Mucosa of rectum (tissue), 2 donors: ENCODE data around the gene RPL29.
"Not testable (repeated sequence)": the region's sequence is repeated elsewhere in the genome, so short reads cannot be mapped to it uniquely, and the experiment has no call there.

Experiments
- H3K27ac ChIP-seq, 2 donors: one replicate each; pipeline ENCODE4 v1.7.0; 2013; ENCODE audit warnings: inconsistent platforms in 2 of 2, low read depth in 2 of 2, low read length in 2 of 2
- H3K27me3 ChIP-seq, 2 donors: one replicate each; pipeline ENCODE4 v1.7.0; 2013; ENCODE audit warnings: low read length in 2 of 2; ENCODE audit not compliant: control insufficient read depth in 2 of 2, insufficient read depth in 2 of 2
- H3K36me3 ChIP-seq, 2 donors: one replicate each; pipeline ENCODE4 v1.7.0; 2013; ENCODE audit warnings: low read length in 2 of 2; ENCODE audit not compliant: control insufficient read depth in 2 of 2, insufficient read depth in 2 of 2
- H3K4me1 ChIP-seq, 2 donors: one replicate each; pipeline ENCODE4 v1.7.0; 2013; ENCODE audit warnings: low read length in 2 of 2, mild to moderate bottlenecking in 1 of 2; ENCODE audit not compliant: control insufficient read depth in 2 of 2, insufficient read depth in 2 of 2
- H3K4me3 ChIP-seq, 2 donors: one replicate each; pipeline ENCODE4 v1.7.0; 2013; ENCODE audit warnings: low read length in 2 of 2
- H3K9ac ChIP-seq, 2 donors: one replicate each; pipeline ENCODE4 v1.7.0; 2013; ENCODE audit warnings: low read length in 2 of 2, low read depth in 1 of 2, mild to moderate bottlenecking in 1 of 2
- H3K9me3 ChIP-seq, 2 donors: one replicate each; pipeline ENCODE4 v1.7.0; 2013; ENCODE audit warnings: low read length in 2 of 2; ENCODE audit not compliant: control insufficient read depth in 2 of 2
- donor health status: healthy.
- donor health status: Normal muscosa, but diverticular disease.

RPL29 gene

GRCh38 chr3:52036829-52037228, 41.1 kb upstream of the RPL29 start:
- H3K4me1 ChIP-seq: no peaks in the 10 kb centered on the region
- no peak overlapping the region for H3K27ac ChIP-seq
- peaks cover 4 to 8% of the 10 kb centered on the region in 2 donors for H3K27me3 ChIP-seq
- H3K9me3 ChIP-seq: no peaks in the 10 kb centered on the region
- H3K36me3 ChIP-seq: no peaks in the 10 kb centered on the region
- no peak overlapping the region for H3K9ac ChIP-seq
- H3K4me3 ChIP-seq: no peak overlapping the region

GRCh38 chr3:52036222-52036694, 40.6 kb upstream of the RPL29 start:
- Histone ChIP-seq H3K27ac (no peak overlapping the region), H3K4me1 (no peaks in the 10 kb centered on the region), H3K4me3 (no peak overlapping the region), H3K27me3 (peaks cover 4 to 8% of the 10 kb centered on the region in 2 donors), H3K9me3 (no peaks in the 10 kb centered on the region), H3K36me3 (no peaks in the 10 kb centered on the region), H3K9ac (no peak overlapping the region)

- no peaks in the 10 kb centered on the region for H3K4me1 ChIP-seq
- H3K27me3 ChIP-seq: peaks cover 4% of the 10 kb centered on the region in 2 donors
- H3K4me3 ChIP-seq: no peak overlapping the region
- H3K9me3 ChIP-seq: no peaks in the 10 kb centered on the region
- H3K9ac ChIP-seq: no peak overlapping the region
- H3K36me3 ChIP-seq: no peaks in the 10 kb centered on the region
- H3K27ac ChIP-seq: no peak overlapping the region
Measured at GRCh38 chr3:52034651-52035050, 39.0 kb upstream of the RPL29 start.

DNA sequence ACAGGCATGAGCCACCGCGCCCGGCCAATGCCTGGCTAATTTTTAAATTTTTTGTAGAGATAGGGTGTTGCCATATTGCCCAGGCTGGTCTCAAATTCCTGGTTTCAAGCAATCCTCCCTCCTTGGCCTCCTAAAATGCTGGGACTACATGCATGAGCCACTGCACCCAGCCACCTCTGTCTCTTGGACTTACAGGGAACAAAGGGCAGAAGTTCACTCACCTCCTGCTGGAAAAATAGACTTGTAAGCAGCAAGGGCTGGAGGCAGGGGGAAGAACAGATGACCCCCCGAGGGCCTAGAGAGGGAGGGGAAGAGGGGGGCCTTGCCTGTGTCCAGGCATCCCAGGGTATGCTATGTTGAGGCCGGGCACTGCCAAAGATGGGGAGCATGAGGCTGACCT, 38.5 kb upstream of the RPL29 start:
- Histone ChIP-seq H3K9me3 (no peaks in the 10 kb centered on the region), H3K27ac (no peak overlapping the region), H3K4me1 (no peaks in the 10 kb centered on the region), H3K4me3 (no peak overlapping the region), H3K9ac (no peak overlapping the region), H3K27me3 (peaks cover 0 to 4% of the 10 kb centered on the region in 2 donors), H3K36me3 (no peaks in the 10 kb centered on the region)

DNA sequence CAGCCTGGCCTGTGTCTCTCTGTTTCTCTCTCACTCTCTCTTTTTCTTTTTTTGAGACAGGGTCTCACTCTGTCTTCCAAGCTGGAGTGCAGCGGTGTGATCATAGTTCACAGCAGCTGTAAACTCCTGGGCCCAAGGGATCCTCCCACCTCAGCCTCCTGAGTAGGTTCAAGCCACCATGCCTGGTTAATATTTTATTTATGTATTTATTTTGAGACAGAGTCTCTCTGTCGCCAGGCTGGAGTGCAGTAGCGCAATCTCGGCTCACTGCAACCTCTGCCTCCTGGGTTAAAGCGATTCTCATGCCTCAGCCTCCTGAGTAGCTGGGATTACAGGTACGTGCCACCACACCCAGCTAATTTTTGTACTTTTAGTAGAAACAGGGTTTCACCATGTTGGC, 38.1 kb upstream of the RPL29 start:
- not testable (repeated sequence) for H3K36me3 ChIP-seq, H3K4me1 ChIP-seq

GRCh38 chr3:52032702-52033408, 37.2 kb upstream of the RPL29 start:
- no peaks in the 10 kb centered on the region for H3K4me1 ChIP-seq
- H3K9me3 ChIP-seq: no peaks in the 10 kb centered on the region
- H3K4me3 ChIP-seq: no peak overlapping the region
- H3K9ac ChIP-seq: no peak overlapping the region
- no peaks in the 10 kb centered on the region for H3K27me3 ChIP-seq
- H3K36me3 ChIP-seq: no peaks in the 10 kb centered on the region
- H3K27ac ChIP-seq: no peak overlapping the region

More for the DNA sequence above, 38.1 kb upstream of the RPL29 start:
- H3K9ac ChIP-seq, H3K4me3 ChIP-seq, H3K9me3 ChIP-seq, H3K27ac ChIP-seq, H3K27me3 ChIP-seq: not testable (repeated sequence)

DNA sequence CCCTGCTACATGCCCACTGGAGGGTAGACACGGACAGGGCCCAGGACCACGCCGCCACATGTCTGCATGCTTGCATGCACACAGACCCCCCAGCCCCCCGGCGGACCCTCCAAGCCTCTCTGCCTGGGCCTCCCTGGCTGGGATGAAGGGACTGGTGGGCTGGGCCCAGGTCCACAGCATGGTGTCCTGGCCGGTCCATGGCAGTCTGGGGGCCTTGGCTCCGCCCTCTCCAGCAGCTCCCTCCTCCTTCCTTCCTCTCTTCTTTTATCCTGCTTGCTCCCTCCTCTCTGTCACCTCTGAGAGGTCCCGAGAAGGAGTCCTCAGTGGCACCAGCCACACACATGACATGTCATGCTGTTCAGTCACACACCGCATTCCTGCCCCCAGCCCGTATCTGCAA, 36.2 kb upstream of the RPL29 start:
- Histone ChIP-seq H3K27me3 (no peaks in the 10 kb centered on the region), H3K4me3 (no peak overlapping the region), H3K9me3 (no peaks in the 10 kb centered on the region), H3K36me3 (no peaks in the 10 kb centered on the region), H3K4me1 (no peaks in the 10 kb centered on the region), H3K9ac (no peak overlapping the region), H3K27ac (no peak overlapping the region)

GRCh38 chr3:52030714-52031310, 35.1 kb upstream of the RPL29 start:
- H3K4me1 ChIP-seq: no peaks in the 10 kb centered on the region
- no peaks in the 10 kb centered on the region for H3K27me3 ChIP-seq
- H3K36me3 ChIP-seq: no peaks in the 10 kb centered on the region
- no peak overlapping the region for H3K9ac ChIP-seq
- H3K27ac ChIP-seq: no peak overlapping the region
- H3K4me3 ChIP-seq: no peak overlapping the region
- H3K9me3 ChIP-seq: no peaks in the 10 kb centered on the region

- H3K4me1 ChIP-seq: no peaks in the 10 kb centered on the region
- no peaks in the 10 kb centered on the region for H3K9me3 ChIP-seq
- no peaks in the 10 kb centered on the region for H3K27me3 ChIP-seq
- H3K36me3 ChIP-seq: no peaks in the 10 kb centered on the region
- H3K27ac ChIP-seq: no peak overlapping the region
- no peak overlapping the region for H3K4me3 ChIP-seq
- H3K9ac ChIP-seq: no peak overlapping the region
Measured at GRCh38 chr3:52029535-52029934, 33.8 kb upstream of the RPL29 start.

- Histone ChIP-seq H3K4me3 (no peak overlapping the region), H3K9me3 (no peaks in the 10 kb centered on the region), H3K4me1 (no peaks in the 10 kb centered on the region), H3K36me3 (no peaks in the 10 kb centered on the region), H3K27me3 (no peaks in the 10 kb centered on the region), H3K27ac (no peak overlapping the region), H3K9ac (no peak overlapping the region)
Measured at GRCh38 chr3:52029053-52029452, 33.4 kb upstream of the RPL29 start.
